Fibroblast of skin of scalp (primary cell): ENCODE measurements around the gene EFHD2.
"Not testable (repeated sequence)": the region's sequence is repeated elsewhere in the genome, so short reads cannot be mapped to it uniquely, and the experiment has no call there.

ENCODE experiments used
- DNase-seq: peaks from one replicate; pipeline ENCODE4 v3.0.0-alpha.2; 2013

The EFHD2 gene

GRCh38 chr1:15430787-15431570, 21.3 kb downstream of the EFHD2 start:
- DNase-seq: peak; percentile 43

- no peak for DNase-seq
Observed at GRCh38 chr1:15431571-15431948, 21.9 kb downstream of the EFHD2 start.

GRCh38 chr1:15432324-15432723, 22.6 kb downstream of the EFHD2 start:
- DNase-seq: no peak

- no peak for DNase-seq
Observed at GRCh38 chr1:15433471-15433870, 23.8 kb downstream of the EFHD2 start.

GRCh38 chr1:15434739-15435138, 25.1 kb downstream of the EFHD2 start:
- DNase-seq: not testable (repeated sequence)

GRCh38 chr1:15435239-15436077, 25.8 kb downstream of the EFHD2 start:
- no peak for DNase-seq

- no peak for DNase-seq
Observed at GRCh38 chr1:15436881-15437442, 27.3 kb downstream of the EFHD2 start.

GRCh38 chr1:15439325-15439724, 29.6 kb downstream of the EFHD2 start:
- no peak for DNase-seq

GRCh38 chr1:15440357-15440756, 30.7 kb downstream of the EFHD2 start:
- DNase-seq: no peak

GRCh38 chr1:15441247-15441646, 31.6 kb downstream of the EFHD2 start:
- no peak for DNase-seq

GRCh38 chr1:15442119-15442518, 32.4 kb downstream of the EFHD2 start:
- DNase-seq: no peak

- DNase-seq: no peak
Observed at GRCh38 chr1:15442759-15443158, 33.1 kb downstream of the EFHD2 start.

- DNase-seq: no peak
Observed at GRCh38 chr1:15443281-15443680, 33.6 kb downstream of the EFHD2 start.

- no peak for DNase-seq
Observed at GRCh38 chr1:15444468-15445389, 35.0 kb downstream of the EFHD2 start.

- no peak for DNase-seq
Observed at GRCh38 chr1:15445390-15446122, 35.9 kb downstream of the EFHD2 start.

- DNase-seq: no peak
Observed at GRCh38 chr1:15446212-15446611, 36.5 kb downstream of the EFHD2 start.

GRCh38 chr1:15448877-15449462, 39.3 kb downstream of the EFHD2 start:
- no peak for DNase-seq

GRCh38 chr1:15449567-15449966, 39.9 kb downstream of the EFHD2 start:
- DNase-seq: no peak

- DNase-seq: no peak
Observed at GRCh38 chr1:15451014-15451722, 41.5 kb downstream of the EFHD2 start.

GRCh38 chr1:15452216-15452615, 42.5 kb downstream of the EFHD2 start:
- no peak for DNase-seq
